Gastrocnemius medialis (tissue), 4 donors: ENCODE data around the gene HNRNPF.

Experiments used
- CTCF ChIP-seq, 5 experiments: fragments of 450-650 bp in 3 of 5; fragments of 200-600 bp in 2 of 5; sonication (generic) in 2 of 5; IDR thresholded peaks in 4 of 5; conservative IDR thresholded peaks in 1 of 5; 1 replicate in 4 of 5; 2 replicates in 1 of 5; pipeline ENCODE4 v1.5.1; 2016 to 2019; ENCODE audit warnings: antibody characterized with exemption in 5 of 5, mild to moderate bottlenecking in 3 of 5, moderate library complexity in 3 of 5
- POLR2A ChIP-seq, 2 donors: fragments of 450-650 bp; IDR thresholded peaks; one replicate each; pipeline ENCODE4 v1.6.1; 2017; ENCODE audit warnings: antibody characterized with exemption in 2 of 2, mild to moderate bottlenecking in 2 of 2, moderate library complexity in 2 of 2

- TF ChIP-seq CTCF (IDR thresholded peaks at IDR 0.05 in 4 of 5, conservative IDR thresholded peaks at IDR 0.05 in 1 of 5) (peak in 3 of 5 experiments; percentile 10 to 39 (median 31)), POLR2A (IDR thresholded peaks at IDR 0.05) (peak; percentile 81 to 94)
Measured at GRCh38 chr10:43436291-43437140, 27.5 kb upstream of the HNRNPF start, which contains the start of gene ZNF487.
